Sigmoid colon (tissue), 4 donors: ENCODE data around the gene PSMB7.

Experiments used
- POLR2A ChIP-seq, 2 donors: fragments of 450-650 bp; IDR thresholded peaks; one replicate each; pipeline ENCODE4 v1.6.1; 2016; ENCODE audit warnings: antibody characterized with exemption in 2 of 2, mild to moderate bottlenecking in 2 of 2, moderate library complexity in 2 of 2
- POLR2AphosphoS5 ChIP-seq, 4 donors: sonication (generic); formaldehyde crosslinking; IDR thresholded peaks; one replicate each; pipeline ENCODE4 v1.6.1; 2017; ENCODE audit warnings: antibody characterized with exemption in 4 of 4
- TF ChIP-seq, protein P1 (sequence below), 4 experiments: fragments of 450-650 bp in 3 of 4; fragments of 200-600 bp in 1 of 4; IDR thresholded peaks; one replicate each; pipeline ENCODE4 v1.5.1; 2016 to 2019; ENCODE audit warnings: antibody characterized with exemption in 4 of 4, mild to moderate bottlenecking in 3 of 4, moderate library complexity in 2 of 4

DNA sequence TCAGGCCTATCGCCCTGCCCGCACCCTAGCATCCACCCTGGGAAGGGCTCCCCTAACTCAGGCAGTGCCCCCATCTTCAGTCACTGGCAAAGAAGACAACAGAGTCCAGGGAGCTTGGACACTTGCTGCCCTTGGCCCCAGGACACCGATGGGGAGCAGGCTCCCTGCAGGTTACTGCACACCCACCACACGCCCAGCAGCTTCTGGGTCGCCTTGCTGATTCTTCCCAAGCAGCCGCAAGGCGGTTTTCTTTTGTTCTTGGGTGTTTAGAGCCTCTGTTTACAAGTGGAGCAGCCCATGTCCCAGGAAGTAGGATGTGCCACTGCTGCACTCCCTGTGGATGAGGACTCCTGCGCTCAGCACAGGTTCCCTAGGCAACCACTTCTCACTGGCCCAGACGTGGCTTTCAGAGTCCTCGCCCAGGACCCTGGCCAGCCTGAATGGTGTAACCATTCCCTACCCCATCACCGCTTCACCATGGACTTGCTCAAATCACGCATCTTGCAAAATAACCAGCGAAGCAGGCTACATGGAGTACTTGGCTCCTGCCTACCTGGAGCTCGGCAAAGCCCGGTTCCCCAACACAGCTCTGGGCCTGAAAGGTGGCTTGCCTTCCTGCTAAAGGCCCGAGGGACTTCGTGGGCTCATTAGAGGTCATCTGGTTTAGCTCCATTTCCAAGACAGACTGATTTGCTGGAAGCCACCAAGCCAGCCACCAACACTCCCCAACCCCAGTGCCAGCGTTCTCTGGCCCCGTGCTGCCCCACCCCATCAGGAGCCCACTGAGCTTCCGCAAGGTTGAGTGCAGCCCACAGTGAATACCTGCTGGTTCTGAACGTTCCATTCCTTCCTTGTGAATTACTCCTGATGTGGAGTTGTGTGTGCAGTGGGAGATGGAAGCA lies 60.0 kb downstream of the PSMB7 start:
- TF ChIP-seq, protein P1, sequence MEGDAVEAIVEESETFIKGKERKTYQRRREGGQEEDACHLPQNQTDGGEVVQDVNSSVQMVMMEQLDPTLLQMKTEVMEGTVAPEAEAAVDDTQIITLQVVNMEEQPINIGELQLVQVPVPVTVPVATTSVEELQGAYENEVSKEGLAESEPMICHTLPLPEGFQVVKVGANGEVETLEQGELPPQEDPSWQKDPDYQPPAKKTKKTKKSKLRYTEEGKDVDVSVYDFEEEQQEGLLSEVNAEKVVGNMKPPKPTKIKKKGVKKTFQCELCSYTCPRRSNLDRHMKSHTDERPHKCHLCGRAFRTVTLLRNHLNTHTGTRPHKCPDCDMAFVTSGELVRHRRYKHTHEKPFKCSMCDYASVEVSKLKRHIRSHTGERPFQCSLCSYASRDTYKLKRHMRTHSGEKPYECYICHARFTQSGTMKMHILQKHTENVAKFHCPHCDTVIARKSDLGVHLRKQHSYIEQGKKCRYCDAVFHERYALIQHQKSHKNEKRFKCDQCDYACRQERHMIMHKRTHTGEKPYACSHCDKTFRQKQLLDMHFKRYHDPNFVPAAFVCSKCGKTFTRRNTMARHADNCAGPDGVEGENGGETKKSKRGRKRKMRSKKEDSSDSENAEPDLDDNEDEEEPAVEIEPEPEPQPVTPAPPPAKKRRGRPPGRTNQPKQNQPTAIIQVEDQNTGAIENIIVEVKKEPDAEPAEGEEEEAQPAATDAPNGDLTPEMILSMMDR (IDR thresholded peaks at IDR 0.05) = no peak
- TF ChIP-seq POLR2A (IDR thresholded peaks at IDR 0.05) (no peak), POLR2AphosphoS5 (IDR thresholded peaks at IDR 0.05) (no peak)
